Bronchial epithelial cell (primary cell): ENCODE data around the gene RAVER2. TPM values are rescaled to one million over a fixed set of nuclear protein-coding genes. Genes with fewer than 3 reads are reported as not detected.

ENCODE experiments used
- DNase-seq: peaks from one replicate; pipeline ENCODE4 v3.0.0-alpha.2; 2010; ENCODE audit warnings: low read depth
- FAIRE-seq: peaks from 2 replicates; lab custom pipeline; 2011; peaks lifted over from hg19 to GRCh38; lab: Jason Lieb, UNC
- H3K27me3 ChIP-seq: 2 replicates; pipeline ENCODE4 v1.5.1; 2011; ENCODE audit warnings: low read length; ENCODE audit not compliant: control insufficient read depth, insufficient read depth
- H3K36me3 ChIP-seq: 2 replicates; pipeline ENCODE4 v1.5.1; 2011; ENCODE audit warnings: low read length; ENCODE audit not compliant: control insufficient read depth, insufficient read depth
- H3K4me3 ChIP-seq: 2 replicates; pipeline ENCODE4 v1.5.1; 2011; ENCODE audit warnings: mild to moderate bottlenecking, low read depth, low read length, control low read depth
- CTCF ChIP-seq: IDR thresholded peaks from 2 replicates; pipeline ENCODE4 v1.5.1; 2011; ENCODE audit warnings: mild to moderate bottlenecking, moderate library complexity, low read length, control low read depth, inconsistent platforms; ENCODE audit not compliant: insufficient read depth, severe bottlenecking
- total RNA-seq: library from RNA; depleted of rRNA; stranded (reverse); fragments of >200 nt; gene quantifications from 2 replicates; pipeline ENCODE4 v1.2.1, GENCODE V29; 2014

RAVER2 gene
- total RNA-seq, 1 donor from 2014 or later = 5.3 TPM

- DNase-seq (no peak), FAIRE-seq (no peak)
- Histone ChIP-seq H3K4me3 (no peak overlapping the region), H3K36me3 (peaks cover 11% of the 10 kb centered on the region), H3K27me3 (no peaks in the 10 kb centered on the region)
- TF ChIP-seq CTCF = no peak
Observed at GRCh38 chr1:64875606-64876005, 130.7 kb downstream of the RAVER2 start.

- H3K36me3 ChIP-seq = peaks cover 10% of the 10 kb centered on the region
Observed at GRCh38 chr1:64877151-64877550, 132.3 kb downstream of the RAVER2 start.

GRCh38 chr1:64877598-64877997, 132.7 kb downstream of the RAVER2 start:
- DNase-seq (no peak), FAIRE-seq (no peak)
- peaks cover 10% of the 10 kb centered on the region for H3K36me3 ChIP-seq
- no peak overlapping the region for H3K4me3 ChIP-seq
- no peak for TF ChIP-seq CTCF
- H3K27me3 ChIP-seq = no peaks in the 10 kb centered on the region

More at GRCh38 chr1:64877151-64877550, 132.3 kb downstream of the RAVER2 start:
- no peaks in the 10 kb centered on the region for H3K27me3 ChIP-seq
- FAIRE-seq (no peak), DNase-seq (no peak)
- no peak overlapping the region for H3K4me3 ChIP-seq
- no peak for TF ChIP-seq CTCF

GRCh38 chr1:64878090-64878489, 133.2 kb downstream of the RAVER2 start:
- H3K36me3 ChIP-seq = peaks cover 10% of the 10 kb centered on the region
- no peak overlapping the region for H3K4me3 ChIP-seq
- FAIRE-seq (no peak), DNase-seq (no peak)
- no peak for TF ChIP-seq CTCF
- H3K27me3 ChIP-seq = no peaks in the 10 kb centered on the region

GRCh38 chr1:64878931-64879611, 134.2 kb downstream of the RAVER2 start:
- no peak overlapping the region for H3K4me3 ChIP-seq
- FAIRE-seq = no peak
- DNase-seq = no peak
- TF ChIP-seq CTCF = no peak
- H3K36me3 ChIP-seq = peaks cover 7% of the 10 kb centered on the region
- no peaks in the 10 kb centered on the region for H3K27me3 ChIP-seq

- FAIRE-seq = no peak
- no peaks in the 10 kb centered on the region for H3K27me3 ChIP-seq
- H3K4me3 ChIP-seq = no peak overlapping the region
- no peak for DNase-seq
- peaks cover 7% of the 10 kb centered on the region for H3K36me3 ChIP-seq
- no peak for TF ChIP-seq CTCF
Observed at GRCh38 chr1:64880449-64880848, 135.6 kb downstream of the RAVER2 start.
